HTR-8/SVneo (cell line): ENCODE results near the gene GRAMD1C.
"Not testable (repeated sequence)": the region's sequence is repeated elsewhere in the genome, so short reads cannot be mapped to it uniquely, and the experiment has no call there.

Experiments used
- DNase-seq: peaks from one replicate; pipeline ENCODE4 v3.0.0; 2011; ENCODE audit warnings: low spot score, mixed read lengths; ENCODE audit not compliant: insufficient read length
- FAIRE-seq: peaks from 2 replicates; lab custom pipeline; 2011; peaks lifted over from hg19 to GRCh38; lab: Jason Lieb, UNC

GRAMD1C gene

DNA sequence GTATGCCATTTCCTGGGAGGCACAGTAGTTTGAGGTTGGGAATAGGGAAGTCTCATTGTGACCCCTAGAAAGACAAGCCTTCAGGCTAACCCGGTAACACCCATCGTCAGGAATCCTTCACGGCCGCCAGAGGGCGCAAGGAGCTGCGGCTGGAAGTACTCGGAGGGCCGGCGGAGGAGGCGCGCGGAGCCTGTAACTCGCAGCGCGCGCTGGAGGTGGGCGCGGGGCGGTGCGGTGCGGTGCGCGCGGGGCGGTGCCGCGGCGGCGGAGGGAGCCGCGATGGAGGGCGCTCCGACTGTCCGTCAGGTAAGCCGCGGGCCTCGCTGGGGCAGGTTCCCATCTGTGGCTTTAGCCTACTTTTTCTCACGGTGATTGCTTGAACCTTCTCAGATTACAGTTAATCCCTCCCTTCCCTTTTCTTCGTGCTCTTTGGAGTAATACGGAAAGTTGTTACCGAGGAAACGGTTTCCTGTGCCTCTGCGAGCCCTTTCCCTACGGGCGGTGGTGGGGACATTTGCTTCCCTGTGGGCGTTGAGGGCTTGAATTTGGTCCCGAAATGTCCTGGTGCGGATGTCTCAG lies at the start of gene GRAMD1C:
Gene GRAMD1C, plus strand, starts transcription at position 158 of the 579 bp plus-strand sequence. Its CDS starts 122 bp downstream, at position 280.
- FAIRE-seq (no peak), DNase-seq (peak; percentile 82)

DNA sequence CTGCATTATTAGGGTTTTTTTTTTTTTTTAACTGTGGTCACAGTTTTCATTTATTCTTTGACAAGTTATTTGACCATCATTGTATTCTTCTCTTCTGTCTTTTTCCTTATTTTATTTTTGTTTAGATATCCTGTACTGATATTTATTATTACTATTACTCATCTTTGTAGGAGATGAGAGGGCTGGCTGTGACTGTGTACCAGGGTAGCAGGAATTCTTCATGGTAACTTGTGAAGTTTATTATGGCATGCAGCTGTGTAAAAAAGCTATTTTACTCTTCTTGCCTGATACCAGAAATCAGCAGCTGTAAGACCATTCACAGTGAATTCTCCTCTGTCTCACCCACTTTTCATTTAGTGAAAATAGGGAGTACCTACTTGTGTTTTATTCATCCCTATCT lies 47.2 kb upstream of the GRAMD1C start:
- FAIRE-seq (no peak), DNase-seq (no peak)

- no peak for FAIRE-seq
- no peak for DNase-seq
Observed at GRCh38 chr3:113794526-113794925, 44.1 kb upstream of the GRAMD1C start.

DNA sequence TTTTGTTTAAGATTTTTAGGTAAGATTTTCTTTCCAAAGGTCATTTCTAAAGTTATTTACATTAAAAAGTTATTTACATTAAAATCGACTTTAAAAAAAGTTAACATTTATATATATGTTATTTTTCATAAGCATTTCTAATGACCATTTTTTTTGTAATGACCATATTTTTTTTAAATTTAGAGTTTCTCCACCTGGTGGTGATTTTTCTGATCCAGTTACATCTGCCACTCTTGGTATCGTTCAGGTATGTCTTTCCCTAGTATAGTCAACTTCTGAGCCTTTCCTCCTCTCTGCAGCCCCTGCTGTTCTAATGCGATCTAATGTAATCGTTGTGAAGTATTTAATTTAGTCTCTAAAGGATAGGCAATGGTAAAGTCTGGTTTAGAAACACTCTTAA lies 42.9 kb upstream of the GRAMD1C start:
- DNase-seq (no peak), FAIRE-seq (no peak)

DNA sequence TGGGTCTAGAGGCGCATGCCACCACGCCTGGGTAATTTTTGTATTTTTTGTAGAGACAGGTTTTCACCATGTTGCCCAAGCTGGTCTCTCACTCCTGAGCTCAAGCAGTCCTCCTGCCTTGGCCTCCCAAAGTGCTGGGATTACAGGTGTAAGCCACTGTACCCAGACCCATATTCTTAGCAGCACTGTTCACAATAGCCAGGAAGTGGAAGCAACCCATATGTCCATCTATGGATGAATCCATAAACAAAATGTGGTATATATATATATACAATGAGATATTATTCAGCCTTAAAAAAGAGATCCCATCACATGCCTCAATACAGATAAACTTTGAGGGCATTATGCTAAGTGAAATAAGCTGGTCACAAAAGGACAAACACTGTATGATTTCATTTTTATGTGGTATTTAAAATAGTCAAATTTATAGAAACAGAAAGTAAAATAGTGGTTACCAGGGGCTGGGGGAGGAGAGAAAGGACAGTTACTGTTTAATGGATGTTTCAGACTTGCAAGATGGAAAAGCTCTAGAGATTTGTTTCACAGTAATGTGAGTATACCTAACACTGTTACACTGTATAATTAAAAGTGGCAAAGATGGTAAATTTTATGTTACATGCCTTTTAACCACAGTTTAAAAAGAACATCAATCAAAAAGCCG lies 35.7 kb upstream of the GRAMD1C start:
- no peak for DNase-seq
- FAIRE-seq, result no peak

- FAIRE-seq, result no peak
- no peak for DNase-seq
Observed at GRCh38 chr3:113804661-113805060, 33.9 kb upstream of the GRAMD1C start.

- FAIRE-seq (no peak), DNase-seq (no peak)
Observed at GRCh38 chr3:113805249-113805648, 33.3 kb upstream of the GRAMD1C start.

DNA sequence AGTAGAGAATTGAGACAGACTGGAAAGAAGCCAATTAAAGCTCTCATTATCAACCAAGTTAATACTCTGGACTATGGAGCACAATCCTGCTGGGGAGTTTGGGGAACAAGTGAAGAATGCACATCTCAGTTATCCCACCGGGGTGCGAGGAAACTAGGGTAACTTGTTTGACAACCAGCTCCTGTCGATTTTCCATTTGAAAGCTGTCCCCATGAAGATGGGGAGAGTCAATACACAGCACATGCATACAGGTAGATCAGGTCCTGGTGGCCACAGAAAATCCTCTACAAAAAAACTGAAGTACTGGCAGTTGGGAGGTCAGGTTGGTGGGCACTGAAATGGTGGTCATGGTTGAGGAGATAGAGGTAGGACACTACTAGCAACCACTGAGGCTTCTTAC lies 25.7 kb upstream of the GRAMD1C start:
- FAIRE-seq (no peak), DNase-seq (no peak)

GRCh38 chr3:113819866-113820265 lies 18.7 kb upstream of the GRAMD1C start:
- FAIRE-seq (no peak), DNase-seq (no peak)

DNA sequence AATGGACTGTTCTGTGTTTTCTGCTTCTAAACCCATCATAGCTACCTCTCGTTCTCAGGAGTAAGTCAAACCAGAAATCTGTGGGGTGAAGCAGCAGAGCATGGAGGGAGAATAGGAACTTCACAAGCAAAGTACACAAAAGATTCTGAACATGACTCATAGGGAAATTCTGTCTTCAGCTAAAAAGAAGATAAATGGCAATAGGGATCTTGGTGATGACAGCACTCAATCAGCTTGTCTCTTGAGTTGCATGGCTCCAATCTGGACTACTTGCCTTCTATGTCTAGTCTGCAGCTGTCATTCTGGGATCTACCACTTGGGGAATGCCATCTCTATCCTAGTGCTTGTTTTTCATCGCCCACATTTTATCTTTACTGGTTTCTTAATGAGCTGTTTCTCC lies 13.5 kb upstream of the GRAMD1C start:
- DNase-seq (peak; percentile 26), FAIRE-seq (no peak)

DNA sequence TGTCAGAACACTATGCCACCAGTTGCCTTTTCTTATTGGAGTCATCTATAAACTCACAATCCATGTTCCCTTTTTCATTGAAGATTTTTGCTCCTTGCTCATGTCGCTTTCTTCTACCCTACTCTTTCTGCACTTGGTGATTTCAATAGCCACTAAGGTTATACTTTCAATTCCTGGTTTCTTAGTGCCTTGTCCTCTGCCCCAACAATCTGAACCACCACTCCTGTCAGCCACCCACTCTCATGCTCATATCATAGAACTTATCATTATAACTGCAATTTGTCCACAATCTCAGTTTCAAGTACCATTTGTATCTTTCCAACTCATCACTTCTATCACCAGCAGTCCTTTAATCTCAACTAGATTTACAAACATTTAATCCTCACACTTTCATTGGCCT lies 10.0 kb upstream of the GRAMD1C start:
- FAIRE-seq (no peak), DNase-seq (no peak)

- FAIRE-seq (no peak), DNase-seq (no peak)
Observed at GRCh38 chr3:113829576-113830354, 8.8 kb upstream of the GRAMD1C start.

DNA sequence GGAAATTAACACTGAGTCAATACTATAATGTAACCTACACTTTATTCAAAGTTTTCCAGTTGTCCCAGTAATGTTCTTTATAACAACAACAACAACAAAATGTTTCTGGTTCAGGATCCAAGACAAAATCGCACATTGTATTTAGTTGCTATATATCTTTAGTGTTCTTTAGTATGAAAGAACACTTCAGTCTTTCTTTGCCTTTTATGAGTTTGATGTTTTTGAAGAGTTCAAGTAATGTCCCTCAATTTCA lies 7.6 kb upstream of the GRAMD1C start:
- FAIRE-seq (no peak), DNase-seq (no peak)

GRCh38 chr3:113832477-113833164 lies 6.0 kb upstream of the GRAMD1C start:
- FAIRE-seq, result no peak
- no peak for DNase-seq

DNA sequence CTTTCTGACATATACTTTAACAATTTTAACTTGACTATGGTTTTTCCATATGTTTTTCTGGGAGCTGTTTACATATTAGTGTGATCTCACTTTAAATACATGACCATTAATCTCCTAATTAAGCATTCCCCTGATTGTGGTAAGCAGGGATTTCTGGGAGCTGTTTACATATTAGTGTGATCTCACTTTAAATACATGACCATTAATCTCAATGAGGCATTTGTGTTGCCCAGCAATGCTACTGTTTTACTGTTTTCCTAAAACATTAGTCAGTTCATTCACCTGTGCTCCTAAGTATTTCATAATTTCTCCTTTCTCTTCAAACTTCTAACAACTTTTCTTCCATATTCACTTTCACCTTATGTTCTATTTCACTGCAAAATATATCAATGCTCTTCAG lies 3.6 kb upstream of the GRAMD1C start:
- no peak for FAIRE-seq

GRCh38 chr3:113839551-113839950 lies 963 bp downstream of the GRAMD1C start:
- FAIRE-seq (no peak), DNase-seq (no peak)

More for the DNA sequence above, 3.6 kb upstream of the GRAMD1C start:
- DNase-seq, result no peak

DNA sequence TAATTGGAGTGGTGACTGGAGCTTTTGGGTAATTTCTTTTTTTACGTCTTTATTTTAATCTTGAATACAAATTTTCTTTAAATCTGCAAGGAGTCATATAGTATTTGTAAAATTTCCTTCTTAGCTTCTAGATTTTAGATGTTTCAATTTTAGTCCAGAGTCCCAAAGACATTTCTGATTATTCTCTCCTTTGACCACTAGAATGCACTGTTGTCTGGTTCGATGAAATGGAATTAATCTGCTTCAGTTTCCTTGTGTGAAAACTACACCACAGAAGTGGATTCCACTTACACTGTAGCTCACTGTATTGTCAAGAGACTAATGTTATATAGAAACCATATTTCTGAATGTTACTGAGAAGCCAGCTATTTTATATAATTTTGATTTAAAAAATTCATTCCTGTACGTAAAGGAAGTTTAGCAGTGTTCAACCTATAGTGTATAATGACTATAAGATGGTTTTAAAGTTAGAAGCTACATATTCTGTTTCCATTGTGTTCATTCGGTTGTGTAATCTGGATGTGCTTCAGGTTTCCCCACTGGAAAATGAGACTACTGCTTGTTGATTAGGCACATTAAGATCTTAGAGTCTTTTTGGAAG lies 6.1 kb downstream of the GRAMD1C start:
- DNase-seq (peak; percentile 33), FAIRE-seq (no peak)

GRCh38 chr3:113847247-113847646 lies 8.7 kb downstream of the GRAMD1C start:
- FAIRE-seq, result no peak
- DNase-seq, result no peak

DNA sequence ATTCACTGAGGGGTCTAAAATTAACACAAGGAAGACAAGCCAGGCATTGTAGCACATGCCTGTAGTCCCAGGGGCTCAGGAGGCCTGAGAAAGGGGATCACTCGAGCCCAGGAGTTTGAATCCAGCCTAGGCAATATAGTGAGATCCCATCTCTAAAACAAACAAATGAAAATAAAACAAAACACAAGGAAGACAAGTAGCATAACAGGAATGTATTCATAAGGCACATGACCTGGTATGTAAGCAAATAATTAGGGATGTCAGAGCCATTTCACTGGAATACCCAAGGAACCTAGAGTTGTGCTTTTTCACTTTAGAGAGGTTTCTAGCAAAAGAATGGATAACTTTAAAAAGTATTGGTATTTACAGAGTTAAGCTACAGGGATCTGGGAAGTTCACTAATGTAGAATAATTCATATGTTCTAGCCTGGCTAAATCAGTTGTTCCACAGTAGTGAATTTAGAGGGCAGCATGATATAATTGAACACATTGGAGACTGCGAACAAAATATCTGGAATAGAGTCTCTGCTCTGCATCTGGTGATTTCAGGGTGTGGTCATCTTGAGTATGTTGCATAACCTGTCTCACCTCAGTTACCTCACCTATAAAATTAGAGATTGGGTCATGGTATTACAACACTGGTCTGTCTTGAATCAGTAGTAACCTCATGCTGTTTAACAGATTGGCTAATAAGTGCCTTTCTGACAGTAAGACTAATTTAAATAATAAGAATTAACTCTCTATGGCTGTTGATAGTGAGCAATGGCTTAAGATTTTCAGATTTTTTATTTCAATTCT lies 9.3 kb downstream of the GRAMD1C start:
- no peak for DNase-seq

DNA sequence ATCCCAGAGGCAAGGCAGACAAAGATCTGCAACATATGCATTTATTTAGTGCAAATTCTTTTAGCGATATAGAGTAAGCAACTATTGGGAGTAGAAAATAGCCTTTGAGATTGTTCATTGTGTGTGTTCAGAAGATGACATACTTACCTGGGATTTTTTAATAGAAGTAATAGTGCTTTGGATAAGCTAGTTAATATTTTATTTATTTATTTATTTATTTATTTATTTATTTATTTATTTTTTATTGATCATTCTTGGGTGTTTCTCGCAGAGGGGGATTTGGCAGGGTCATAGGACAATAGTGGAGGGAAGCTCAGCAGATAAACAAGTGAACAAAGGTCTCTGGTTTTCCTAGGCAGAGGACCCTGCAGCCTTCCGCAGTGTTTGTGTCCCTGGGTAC lies 10.5 kb downstream of the GRAMD1C start:
- not testable (repeated sequence) for DNase-seq, FAIRE-seq

More for the DNA sequence above, 9.3 kb downstream of the GRAMD1C start:
- no peak for FAIRE-seq
